ENCODE results near the gene CACNA1C. TPM values are rescaled to one million over a fixed set of nuclear protein-coding genes. Genes with fewer than 3 reads are reported as not detected.

The CACNA1C gene
- total and polyA plus RNA-seq, 4 donors: 14.8 to 22.2 (median 18.3) TPM

- Histone ChIP-seq H3K9me3 (ENCODE audit: control insufficient read depth, insufficient read depth, low read length) (no peaks in the 10 kb centered on the region), H3K36me3 (ENCODE audit: control insufficient read depth, insufficient read depth, low read length) (peaks cover 26% of the 10 kb centered on the region), H3K27ac (ENCODE audit: low read depth, low read length) (no peak overlapping the region), H3K4me3 (ENCODE audit: low read depth, low read length) (no peak overlapping the region), H3K27me3 (ENCODE audit: control insufficient read depth, insufficient read depth, low read length) (no peaks in the 10 kb centered on the region), H3K4me1 (ENCODE audit: control insufficient read depth, insufficient read depth, low read length) (no peaks in the 10 kb centered on the region)
- DNase-seq (ENCODE audit: low read depth in 4 of 6, low spot score in 6 of 6): no peak
- WGBS (ENCODE audit: insufficient coverage): 67% methylated on average over 1 of the region's 3 CpGs
These were observed 509.6 kb downstream of the CACNA1C start for GRCh38 chr12:2562400-2562799.

- Histone ChIP-seq H3K4me3 (ENCODE audit: low read depth, low read length) (no peak overlapping the region), H3K27me3 (ENCODE audit: control insufficient read depth, insufficient read depth, low read length) (no peaks in the 10 kb centered on the region), H3K36me3 (ENCODE audit: control insufficient read depth, insufficient read depth, low read length) (peaks cover 20% of the 10 kb centered on the region), H3K27ac (ENCODE audit: low read depth, low read length) (no peak overlapping the region), H3K9me3 (ENCODE audit: control insufficient read depth, insufficient read depth, low read length) (no peaks in the 10 kb centered on the region), H3K4me1 (ENCODE audit: control insufficient read depth, insufficient read depth, low read length) (no peaks in the 10 kb centered on the region)
- no peak for DNase-seq (ENCODE audit: low read depth in 4 of 6, low spot score in 6 of 6)
- 75% methylated on average over 5 of the region's 6 CpGs for WGBS (ENCODE audit: insufficient coverage)
These were observed 510.9 kb downstream of the CACNA1C start for GRCh38 chr12:2563709-2564108.

GRCh38 chr12:2566161-2566560, 513.4 kb downstream of the CACNA1C start:
- 95% methylated on average over 6 of the region's 12 CpGs for WGBS (ENCODE audit: insufficient coverage)
- peaks cover 18% of the 10 kb centered on the region for H3K36me3 ChIP-seq (ENCODE audit: control insufficient read depth, insufficient read depth, low read length)
- no peaks in the 10 kb centered on the region for H3K4me1 ChIP-seq (ENCODE audit: control insufficient read depth, insufficient read depth, low read length)
- no peak overlapping the region for H3K27ac ChIP-seq (ENCODE audit: low read depth, low read length)
- DNase-seq (ENCODE audit: low read depth in 4 of 6, low spot score in 6 of 6): no peak
- H3K4me3 ChIP-seq (ENCODE audit: low read depth, low read length): no peak overlapping the region
- no peaks in the 10 kb centered on the region for H3K27me3 ChIP-seq (ENCODE audit: control insufficient read depth, insufficient read depth, low read length)
- no peaks in the 10 kb centered on the region for H3K9me3 ChIP-seq (ENCODE audit: control insufficient read depth, insufficient read depth, low read length)

- 96% methylated on average over 4 of the region's 4 CpGs for WGBS (ENCODE audit: insufficient coverage)
- no peak overlapping the region for H3K27ac ChIP-seq (ENCODE audit: low read depth, low read length)
- H3K4me1 ChIP-seq (ENCODE audit: control insufficient read depth, insufficient read depth, low read length): no peaks in the 10 kb centered on the region
- no peak overlapping the region for H3K4me3 ChIP-seq (ENCODE audit: low read depth, low read length)
- peaks cover 24% of the 10 kb centered on the region for H3K36me3 ChIP-seq (ENCODE audit: control insufficient read depth, insufficient read depth, low read length)
- no peak for DNase-seq (ENCODE audit: low read depth in 4 of 6, low spot score in 6 of 6)
- H3K9me3 ChIP-seq (ENCODE audit: control insufficient read depth, insufficient read depth, low read length): no peaks in the 10 kb centered on the region
- no peaks in the 10 kb centered on the region for H3K27me3 ChIP-seq (ENCODE audit: control insufficient read depth, insufficient read depth, low read length)
These were observed 514.9 kb downstream of the CACNA1C start for GRCh38 chr12:2567711-2568110.

GRCh38 chr12:2570562-2570961, 517.8 kb downstream of the CACNA1C start:
- Histone ChIP-seq H3K4me3 (ENCODE audit: low read depth, low read length) (no peak overlapping the region), H3K27ac (ENCODE audit: low read depth, low read length) (no peak overlapping the region), H3K4me1 (ENCODE audit: control insufficient read depth, insufficient read depth, low read length) (no peaks in the 10 kb centered on the region), H3K27me3 (ENCODE audit: control insufficient read depth, insufficient read depth, low read length) (no peaks in the 10 kb centered on the region), H3K9me3 (ENCODE audit: control insufficient read depth, insufficient read depth, low read length) (no peaks in the 10 kb centered on the region), H3K36me3 (ENCODE audit: control insufficient read depth, insufficient read depth, low read length) (peaks cover 27% of the 10 kb centered on the region)
- 100% methylated on average over 3 of the region's 7 CpGs for WGBS (ENCODE audit: insufficient coverage)
- no peak for DNase-seq (ENCODE audit: low read depth in 4 of 6, low spot score in 6 of 6)

- WGBS (ENCODE audit: insufficient coverage): 75% methylated on average over 4 of the region's 4 CpGs
- Histone ChIP-seq H3K4me1 (ENCODE audit: control insufficient read depth, insufficient read depth, low read length) (no peaks in the 10 kb centered on the region), H3K27ac (ENCODE audit: low read depth, low read length) (no peak overlapping the region), H3K9me3 (ENCODE audit: control insufficient read depth, insufficient read depth, low read length) (no peaks in the 10 kb centered on the region), H3K36me3 (ENCODE audit: control insufficient read depth, insufficient read depth, low read length) (peaks cover 19% of the 10 kb centered on the region), H3K4me3 (ENCODE audit: low read depth, low read length) (no peak overlapping the region), H3K27me3 (ENCODE audit: control insufficient read depth, insufficient read depth, low read length) (no peaks in the 10 kb centered on the region)
- no peak for DNase-seq (ENCODE audit: low read depth in 4 of 6, low spot score in 6 of 6)
These were observed 521.7 kb downstream of the CACNA1C start for GRCh38 chr12:2574355-2574935.

- no peak overlapping the region for H3K27ac ChIP-seq (ENCODE audit: low read depth, low read length)
- no peaks in the 10 kb centered on the region for H3K4me1 ChIP-seq (ENCODE audit: control insufficient read depth, insufficient read depth, low read length)
- H3K9me3 ChIP-seq (ENCODE audit: control insufficient read depth, insufficient read depth, low read length): no peaks in the 10 kb centered on the region
- H3K36me3 ChIP-seq (ENCODE audit: control insufficient read depth, insufficient read depth, low read length): peaks cover 19% of the 10 kb centered on the region
- DNase-seq (ENCODE audit: low read depth in 4 of 6, low spot score in 6 of 6): no peak
- H3K4me3 ChIP-seq (ENCODE audit: low read depth, low read length): no peak overlapping the region
- 85% methylated on average over 4 of the region's 5 CpGs for WGBS (ENCODE audit: insufficient coverage)
- no peaks in the 10 kb centered on the region for H3K27me3 ChIP-seq (ENCODE audit: control insufficient read depth, insufficient read depth, low read length)
These were observed 522.5 kb downstream of the CACNA1C start for GRCh38 chr12:2575245-2575644.

- no peak for DNase-seq (ENCODE audit: low read depth in 4 of 6, low spot score in 6 of 6)
- H3K27me3 ChIP-seq (ENCODE audit: control insufficient read depth, insufficient read depth, low read length): no peaks in the 10 kb centered on the region
- no peak overlapping the region for H3K27ac ChIP-seq (ENCODE audit: low read depth, low read length)
- H3K4me3 ChIP-seq (ENCODE audit: low read depth, low read length): no peak overlapping the region
- peaks cover 5% of the 10 kb centered on the region for H3K4me1 ChIP-seq (ENCODE audit: control insufficient read depth, insufficient read depth, low read length)
- 92% methylated on average over 9 of the region's 9 CpGs for WGBS (ENCODE audit: insufficient coverage)
- H3K36me3 ChIP-seq (ENCODE audit: control insufficient read depth, insufficient read depth, low read length): peaks cover 9% of the 10 kb centered on the region
- H3K9me3 ChIP-seq (ENCODE audit: control insufficient read depth, insufficient read depth, low read length): no peaks in the 10 kb centered on the region
These were observed 525.4 kb downstream of the CACNA1C start for GRCh38 chr12:2578211-2578610.

- H3K27me3 ChIP-seq (ENCODE audit: control insufficient read depth, insufficient read depth, low read length): no peaks in the 10 kb centered on the region
- H3K27ac ChIP-seq (ENCODE audit: low read depth, low read length): no peak overlapping the region
- H3K36me3 ChIP-seq (ENCODE audit: control insufficient read depth, insufficient read depth, low read length): peaks cover 9% of the 10 kb centered on the region
- peaks cover 10% of the 10 kb centered on the region for H3K4me1 ChIP-seq (ENCODE audit: control insufficient read depth, insufficient read depth, low read length)
- no peak overlapping the region for H3K4me3 ChIP-seq (ENCODE audit: low read depth, low read length)
- 100% methylated on average over 6 of the region's 6 CpGs for WGBS (ENCODE audit: insufficient coverage)
- H3K9me3 ChIP-seq (ENCODE audit: control insufficient read depth, insufficient read depth, low read length): no peaks in the 10 kb centered on the region
- DNase-seq (ENCODE audit: low read depth in 4 of 6, low spot score in 6 of 6): no peak
These were observed 526.0 kb downstream of the CACNA1C start for GRCh38 chr12:2578772-2579171.

GRCh38 chr12:2580821-2581220, 528.0 kb downstream of the CACNA1C start:
- H3K9me3 ChIP-seq (ENCODE audit: control insufficient read depth, insufficient read depth, low read length): no peaks in the 10 kb centered on the region
- 57% methylated on average over 2 of the region's 3 CpGs for WGBS (ENCODE audit: insufficient coverage)
- peaks cover 16% of the 10 kb centered on the region for H3K36me3 ChIP-seq (ENCODE audit: control insufficient read depth, insufficient read depth, low read length)
- no peak overlapping the region for H3K4me3 ChIP-seq (ENCODE audit: low read depth, low read length)
- DNase-seq (ENCODE audit: low read depth in 4 of 6, low spot score in 6 of 6): no peak
- no peaks in the 10 kb centered on the region for H3K27me3 ChIP-seq (ENCODE audit: control insufficient read depth, insufficient read depth, low read length)
- H3K4me1 ChIP-seq (ENCODE audit: control insufficient read depth, insufficient read depth, low read length): peaks cover 18% of the 10 kb centered on the region
- no peak overlapping the region for H3K27ac ChIP-seq (ENCODE audit: low read depth, low read length)
